Mononuclear cell (primary cell): Measurements from ENCODE around the gene EIPR1. TPM values are rescaled to one million over a fixed set of nuclear protein-coding genes. Genes with fewer than 3 reads are reported as not detected.

ENCODE experiments used
- H3K27me3 ChIP-seq: 2 replicates; pipeline ENCODE4 v1.6.0; 2011; ENCODE audit warnings: low read length, control low read depth; ENCODE audit not compliant: insufficient read depth
- H3K4me1 ChIP-seq: 2 replicates; pipeline ENCODE4 v1.5.1; 2011; ENCODE audit warnings: mild to moderate bottlenecking, low read length, control low read depth; ENCODE audit not compliant: insufficient read depth
- H3K4me3 ChIP-seq: 2 replicates; pipeline ENCODE4 v1.5.1; 2011; ENCODE audit warnings: mild to moderate bottlenecking, low read length, moderate library complexity
- H3K9me3 ChIP-seq: 2 replicates; pipeline ENCODE4 v1.5.1; 2011; ENCODE audit warnings: low read depth, mild to moderate bottlenecking, control low read depth, low read length
- total RNA-seq: library from RNA; depleted of rRNA; stranded (reverse); fragments of >200 nt; gene quantifications from one replicate; pipeline ENCODE4 v1.2.3, GENCODE V29; 2012

Gene EIPR1
- total RNA-seq, 1 donor = 10.0 TPM

- Histone ChIP-seq H3K27me3 (no peaks in the 10 kb centered on the region), H3K9me3 (peaks cover 11% of the 10 kb centered on the region), H3K4me3 (no peak overlapping the region), H3K4me1 (no peaks in the 10 kb centered on the region)
Measured at GRCh38 chr2:3159782-3160545, 217.7 kb downstream of the EIPR1 start.

DNA sequence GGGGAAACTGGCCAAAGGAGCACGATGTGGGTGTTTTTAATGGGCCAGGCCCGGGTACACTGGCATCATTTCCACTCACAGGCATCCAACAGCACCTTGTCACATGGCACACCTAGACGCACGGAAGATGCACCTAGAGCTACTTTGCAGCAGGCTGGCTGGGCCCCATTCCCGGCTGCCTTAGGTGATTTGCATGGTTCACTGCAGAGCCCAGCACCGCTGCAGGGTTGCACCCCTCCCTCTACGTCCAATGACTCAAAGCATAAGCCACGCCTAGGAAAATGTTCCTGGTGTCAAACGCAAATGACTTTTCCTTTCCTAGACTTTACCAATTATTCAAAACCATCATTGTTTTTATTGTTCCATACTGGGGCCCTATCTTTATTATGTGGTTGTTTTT is 222.9 kb downstream of the EIPR1 start:
- no peak overlapping the region for H3K4me3 ChIP-seq
- peaks cover 4% of the 10 kb centered on the region for H3K4me1 ChIP-seq
- H3K27me3 ChIP-seq = no peaks in the 10 kb centered on the region
- H3K9me3 ChIP-seq = no peaks in the 10 kb centered on the region

DNA sequence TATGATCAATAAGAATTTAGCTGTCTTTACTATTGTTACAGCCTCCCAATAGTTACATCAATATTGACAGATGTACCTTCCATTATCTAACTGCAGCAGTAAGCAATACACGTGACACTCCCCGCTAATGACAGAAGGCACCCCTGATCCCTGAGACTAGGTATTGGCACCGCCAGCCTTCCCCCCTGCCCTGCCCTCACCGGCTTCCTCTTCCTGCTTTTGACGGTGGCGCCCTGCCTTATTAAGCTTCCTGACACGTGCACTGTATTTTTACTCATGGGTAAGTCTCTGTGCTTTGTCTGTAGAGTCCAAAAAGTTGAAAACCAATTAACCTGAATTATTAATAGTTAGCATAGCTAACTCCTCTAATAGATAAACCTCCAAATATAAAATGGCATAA is 223.5 kb downstream of the EIPR1 start:
- Histone ChIP-seq H3K4me3 (no peak overlapping the region), H3K27me3 (no peaks in the 10 kb centered on the region), H3K9me3 (no peaks in the 10 kb centered on the region), H3K4me1 (peaks cover 4% of the 10 kb centered on the region)

DNA sequence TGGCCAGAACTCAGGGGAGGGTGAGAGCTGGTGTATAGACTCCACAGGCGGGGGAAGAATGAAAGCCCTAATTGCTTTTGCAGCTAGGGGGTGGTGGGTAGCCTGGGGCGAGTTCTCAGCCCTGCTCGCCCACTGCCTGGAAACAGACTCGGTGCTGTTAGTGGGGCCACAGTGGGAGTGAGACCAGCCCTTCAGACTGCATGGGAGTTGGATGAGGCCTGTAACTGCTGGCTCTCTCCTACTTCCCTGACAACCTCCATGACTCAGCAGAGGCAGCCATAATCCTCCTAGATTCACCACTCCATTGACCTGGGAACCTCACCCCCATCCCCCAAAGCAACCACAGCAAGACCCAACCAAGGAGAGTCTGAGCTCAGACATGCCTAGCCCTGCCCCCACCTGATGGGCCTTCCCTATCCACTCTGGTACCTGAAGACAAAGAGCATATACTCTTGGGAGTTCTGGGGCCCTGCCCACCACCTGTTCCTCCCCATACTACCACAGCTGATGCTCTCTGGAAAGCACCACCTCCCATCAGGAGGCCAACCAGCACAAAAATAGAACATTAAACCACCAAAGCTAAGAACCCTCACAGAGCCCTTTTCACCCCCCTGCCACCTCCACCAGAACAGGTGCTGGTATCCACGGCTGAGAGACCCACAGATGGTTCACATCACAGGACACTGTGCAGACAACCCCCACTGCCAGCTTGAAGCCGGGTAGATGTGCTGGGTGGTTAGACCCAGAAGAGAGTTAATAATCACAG is 226.3 kb downstream of the EIPR1 start:
- Histone ChIP-seq H3K9me3 (no peaks in the 10 kb centered on the region), H3K27me3 (no peaks in the 10 kb centered on the region), H3K4me1 (peaks cover 4% of the 10 kb centered on the region), H3K4me3 (no peak overlapping the region)

- H3K4me1 ChIP-seq = peaks cover 3% of the 10 kb centered on the region
Measured at GRCh38 chr2:3149441-3150217, 228.0 kb downstream of the EIPR1 start.

GRCh38 chr2:3148716-3149115 is 228.9 kb downstream of the EIPR1 start:
- Histone ChIP-seq H3K9me3 (no peaks in the 10 kb centered on the region), H3K27me3 (no peaks in the 10 kb centered on the region), H3K4me3 (no peak overlapping the region), H3K4me1 (no peaks in the 10 kb centered on the region)

More at GRCh38 chr2:3149441-3150217, 228.0 kb downstream of the EIPR1 start:
- H3K4me3 ChIP-seq = no peak overlapping the region
- no peaks in the 10 kb centered on the region for H3K9me3 ChIP-seq
- H3K27me3 ChIP-seq = no peaks in the 10 kb centered on the region

DNA sequence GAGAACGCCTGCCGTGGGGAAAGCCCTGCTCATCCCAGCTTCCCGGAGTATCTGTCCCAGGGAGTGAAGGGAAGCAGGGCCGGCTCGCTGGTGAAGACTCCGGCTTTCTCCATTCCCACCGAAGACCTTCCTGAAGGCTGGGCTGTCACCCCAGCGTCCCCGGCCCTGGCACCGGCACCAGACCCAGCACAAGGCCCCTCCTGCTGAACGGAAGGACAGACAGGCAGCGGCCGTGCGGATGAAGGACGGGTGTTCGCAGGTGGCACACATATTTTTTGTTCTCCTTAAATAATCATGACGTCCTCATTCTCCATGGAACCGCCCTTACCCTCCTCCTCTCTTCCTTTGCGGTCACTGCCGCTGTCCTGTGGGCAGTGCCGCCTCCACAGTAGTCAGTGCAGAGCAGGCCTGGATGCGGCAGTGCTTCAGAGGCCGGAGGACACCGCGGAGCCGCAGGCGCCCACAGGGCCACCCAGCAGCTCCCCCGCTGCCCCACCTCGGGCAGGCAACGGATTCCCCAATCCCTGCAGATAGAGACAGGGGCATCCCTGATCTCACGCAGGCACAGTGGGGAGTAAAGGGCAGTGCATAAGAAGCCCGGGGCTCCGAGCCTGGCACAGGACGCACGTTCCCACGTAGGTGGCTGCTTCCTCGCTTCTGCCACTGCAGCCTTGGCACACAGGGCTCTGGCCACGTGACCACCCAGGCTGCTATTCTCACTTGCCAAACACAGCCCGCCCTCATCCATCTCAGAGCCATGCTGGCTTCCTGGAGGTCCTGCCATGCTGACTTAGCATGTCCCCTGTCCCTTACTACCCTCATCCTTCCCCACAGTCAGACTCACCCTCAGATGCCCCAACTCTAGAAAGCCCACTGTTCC is 229.7 kb downstream of the EIPR1 start:
- Histone ChIP-seq H3K4me3 (no peak overlapping the region), H3K9me3 (no peaks in the 10 kb centered on the region), H3K4me1 (no peaks in the 10 kb centered on the region), H3K27me3 (no peaks in the 10 kb centered on the region)

- H3K4me1 ChIP-seq = no peaks in the 10 kb centered on the region
- no peak overlapping the region for H3K4me3 ChIP-seq
- no peaks in the 10 kb centered on the region for H3K9me3 ChIP-seq
- no peaks in the 10 kb centered on the region for H3K27me3 ChIP-seq
Measured at GRCh38 chr2:3146772-3147650, 230.6 kb downstream of the EIPR1 start.

DNA sequence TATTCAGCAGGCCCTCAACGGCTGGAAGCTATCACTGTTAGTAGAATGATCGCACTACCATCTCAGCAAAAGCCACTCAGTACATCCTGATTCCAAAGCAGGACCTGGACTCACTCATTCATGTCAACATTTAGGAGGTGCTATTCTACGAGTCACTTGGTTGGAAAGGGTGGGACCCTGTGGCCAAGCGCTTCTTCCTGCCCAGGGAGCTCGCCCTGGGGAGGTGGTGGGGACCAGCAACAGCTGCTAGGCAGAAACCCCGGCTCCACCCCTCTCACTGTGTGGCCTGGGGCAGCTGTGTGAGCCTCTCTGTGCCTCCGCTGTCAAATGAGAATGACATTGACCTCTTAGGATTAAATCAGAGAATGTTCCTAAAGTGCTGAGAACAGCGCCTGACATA is 231.4 kb downstream of the EIPR1 start:
- H3K4me1 ChIP-seq = no peaks in the 10 kb centered on the region
- no peaks in the 10 kb centered on the region for H3K27me3 ChIP-seq
- no peak overlapping the region for H3K4me3 ChIP-seq
- H3K9me3 ChIP-seq = no peaks in the 10 kb centered on the region

DNA sequence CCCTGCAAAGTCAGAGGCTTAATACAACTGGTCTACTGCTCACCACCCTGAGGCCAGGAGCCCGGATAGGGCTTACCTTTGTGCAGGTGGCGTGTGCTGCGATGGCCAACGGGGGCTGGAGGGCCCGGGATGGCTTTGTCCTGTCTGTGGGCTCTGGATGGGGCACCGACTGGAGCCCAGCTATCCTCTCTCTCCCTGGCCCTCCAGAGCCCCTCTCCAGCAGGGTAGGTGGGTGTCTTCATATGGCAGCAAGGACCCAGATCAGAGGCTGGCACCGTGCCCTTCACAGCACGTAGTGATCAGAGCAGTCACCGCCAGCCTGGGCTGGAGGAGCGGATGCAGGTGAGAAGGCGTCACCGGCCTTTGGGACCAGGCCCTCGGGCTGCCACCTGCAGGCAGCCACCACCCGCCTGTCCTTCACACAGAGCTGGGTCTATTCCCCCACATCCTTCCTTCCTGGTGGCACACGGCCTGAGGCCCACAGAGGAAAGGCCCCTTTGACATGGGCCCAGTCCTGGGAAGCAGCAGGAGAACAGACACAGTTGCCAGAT is 232.1 kb downstream of the EIPR1 start:
- Histone ChIP-seq H3K4me3 (no peak overlapping the region), H3K4me1 (no peaks in the 10 kb centered on the region), H3K27me3 (no peaks in the 10 kb centered on the region), H3K9me3 (no peaks in the 10 kb centered on the region)

DNA sequence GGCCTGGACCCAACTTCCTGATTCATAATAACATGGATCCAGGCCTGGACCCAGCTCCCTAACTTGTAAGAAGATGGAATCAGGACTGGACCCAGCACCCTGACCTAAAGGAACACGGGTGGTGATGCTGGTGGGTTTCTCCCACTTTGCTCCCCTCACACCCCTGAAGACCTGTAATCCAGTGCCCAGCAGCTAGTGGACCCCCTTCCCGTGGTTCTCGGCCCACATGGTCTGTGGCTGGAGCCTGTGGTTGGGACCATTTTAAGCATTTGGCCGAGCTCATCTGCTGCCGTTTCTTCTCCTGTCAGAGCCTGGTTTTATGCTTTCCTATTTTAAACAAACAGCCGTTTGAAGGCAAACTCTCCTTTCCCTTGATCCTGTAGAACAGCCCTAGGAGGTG is 232.8 kb downstream of the EIPR1 start:
- no peaks in the 10 kb centered on the region for H3K4me1 ChIP-seq
- no peak overlapping the region for H3K4me3 ChIP-seq
- no peaks in the 10 kb centered on the region for H3K9me3 ChIP-seq
- no peaks in the 10 kb centered on the region for H3K27me3 ChIP-seq

DNA sequence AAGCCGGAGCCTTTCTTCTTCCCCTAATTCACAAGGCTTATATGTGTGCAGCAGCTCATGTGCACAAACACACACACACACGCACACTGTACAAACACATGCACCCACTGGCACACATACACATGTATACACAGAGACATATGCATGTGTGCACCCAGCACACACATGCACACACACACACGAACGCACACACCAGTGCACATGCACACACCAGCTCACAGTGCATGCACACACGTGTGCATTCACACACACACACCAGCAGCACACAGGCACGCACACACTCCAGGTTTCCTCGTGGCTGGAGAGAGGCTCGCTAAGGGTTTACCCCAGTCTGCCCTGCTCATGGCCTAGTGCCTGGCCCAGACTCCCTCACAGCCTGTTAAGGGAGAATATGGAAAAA is 234.0 kb downstream of the EIPR1 start:
- Histone ChIP-seq H3K27me3 (no peaks in the 10 kb centered on the region), H3K4me3 (no peak overlapping the region), H3K9me3 (no peaks in the 10 kb centered on the region), H3K4me1 (no peaks in the 10 kb centered on the region)

GRCh38 chr2:3142961-3143571 is 234.6 kb downstream of the EIPR1 start:
- Histone ChIP-seq H3K4me3 (no peak overlapping the region), H3K27me3 (no peaks in the 10 kb centered on the region), H3K9me3 (no peaks in the 10 kb centered on the region), H3K4me1 (no peaks in the 10 kb centered on the region)
